Astrocyte (in vitro differentiated cells and primary cell): ENCODE measurements around the gene RSPH4A. TPM values are rescaled to one million over a fixed set of nuclear protein-coding genes. Genes with fewer than 3 reads are reported as not detected.
A peak's percentile ranks its signal among the peaks of the same experiment; 100 is the strongest.
"Not testable (repeated sequence)": the region's sequence is repeated elsewhere in the genome, so short reads cannot be mapped to it uniquely, and the experiment has no call there.

Source experiments
- DNase-seq: peaks from one replicate; pipeline ENCODE4 v3.0.0-alpha.2; 2010; ENCODE audit warnings: low read depth
- FAIRE-seq: peaks from 2 replicates; lab custom pipeline; 2011; peaks lifted over from hg19 to GRCh38; lab: Jason Lieb, UNC
- H2AFZ ChIP-seq: 2 replicates; pipeline ENCODE4 v1.6.0; 2012; ENCODE audit warnings: low read depth, low read length, inconsistent platforms
- H3K27ac ChIP-seq: 2 replicates; pipeline ENCODE4 v1.5.1; 2011; ENCODE audit warnings: low read depth, low read length, inconsistent platforms
- H3K27me3 ChIP-seq: 2 replicates; pipeline ENCODE4 v1.6.0; 2011; ENCODE audit warnings: low read length, inconsistent platforms; ENCODE audit not compliant: insufficient read depth
- H3K36me3 ChIP-seq: 2 replicates; pipeline ENCODE4 v1.5.1; 2011; ENCODE audit warnings: low read length, inconsistent platforms; ENCODE audit not compliant: insufficient read depth
- H3K4me1 ChIP-seq: 2 replicates; pipeline ENCODE4 v1.5.1; 2011; ENCODE audit warnings: low read length, inconsistent platforms; ENCODE audit not compliant: insufficient read depth
- H3K4me2 ChIP-seq: 2 replicates; pipeline ENCODE4 v1.6.0; 2012; ENCODE audit warnings: low read length, inconsistent platforms
- H3K4me3 ChIP-seq: 2 replicates; pipeline ENCODE4 v1.5.1; 2011; ENCODE audit warnings: low read depth, mild to moderate bottlenecking, low read length, inconsistent platforms; ENCODE audit not compliant: insufficient read depth
- H3K79me2 ChIP-seq: 2 replicates; pipeline ENCODE4 v1.6.0; 2012; ENCODE audit warnings: mild to moderate bottlenecking, low read length, inconsistent platforms; ENCODE audit not compliant: insufficient read depth
- H3K9ac ChIP-seq: 2 replicates; pipeline ENCODE4 v1.6.0; 2012; ENCODE audit warnings: mild to moderate bottlenecking, low read length, inconsistent platforms
- H3K9me3 ChIP-seq: 2 replicates; pipeline ENCODE4 v1.5.1; 2012; ENCODE audit warnings: low read depth, mild to moderate bottlenecking, low read length, inconsistent platforms; ENCODE audit not compliant: insufficient read depth
- H4K20me1 ChIP-seq: 2 replicates; pipeline ENCODE4 v1.6.0; 2012; ENCODE audit warnings: low read length, inconsistent platforms; ENCODE audit not compliant: insufficient read depth
- H3K27ac Mint-ChIP-seq: one replicate; pipeline ENCODE4 v1.8.0; 2021; ENCODE audit warnings: mild to moderate bottlenecking, mixed read lengths; ENCODE audit not compliant: unreplicated experiment
- H3K27me3 Mint-ChIP-seq: one replicate; pipeline ENCODE4 v1.8.0; 2021; ENCODE audit warnings: low read depth, mixed read lengths; ENCODE audit not compliant: unreplicated experiment
- H3K36me3 Mint-ChIP-seq: one replicate; pipeline ENCODE4 v1.8.0; 2021; ENCODE audit warnings: low read depth, mixed read lengths; ENCODE audit not compliant: unreplicated experiment
- H3K4me1 Mint-ChIP-seq: one replicate; pipeline ENCODE4 v1.8.0; 2021; ENCODE audit warnings: low read depth, mixed read lengths; ENCODE audit not compliant: unreplicated experiment
- H3K4me3 Mint-ChIP-seq: one replicate; pipeline ENCODE4 v1.8.0; 2021; ENCODE audit warnings: mild to moderate bottlenecking, moderate library complexity, mixed read lengths; ENCODE audit not compliant: unreplicated experiment
- H3K9me3 Mint-ChIP-seq: one replicate; pipeline ENCODE4 v1.8.0; 2021; ENCODE audit warnings: mild to moderate bottlenecking, mixed read lengths; ENCODE audit not compliant: unreplicated experiment
- EZH2 ChIP-seq: IDR thresholded peaks from 2 replicates; pipeline ENCODE4 v1.6.1; 2012; ENCODE audit warnings: mild to moderate bottlenecking, low read length, inconsistent platforms; ENCODE audit not compliant: insufficient read depth
- total RNA-seq: library from RNA; stranded (reverse); gene quantifications from 2 replicates; pipeline ENCODE4 v1.2.1, GENCODE V29; 2021
- TF ChIP-seq, protein P1 (sequence below): IDR thresholded peaks from 2 replicates; pipeline ENCODE4 v1.5.1; 2011; ENCODE audit warnings: low read depth, mild to moderate bottlenecking, inconsistent platforms, low read length, moderate library complexity; ENCODE audit not compliant: insufficient read depth

Gene RSPH4A
- total RNA-seq, 1 donor from 2014 or later: 0.48 TPM

- no peak overlapping the region for H3K4me3 ChIP-seq
- no peak overlapping the region for H3K4me3 Mint-ChIP-seq
- H3K27me3 ChIP-seq: no peaks in the 10 kb centered on the region
- no peak overlapping the region for H3K9ac ChIP-seq
- H3K79me2 ChIP-seq: peaks cover 87% of the 10 kb centered on the region
- H3K9me3 ChIP-seq: no peaks in the 10 kb centered on the region
- peaks cover 17% of the 10 kb centered on the region for H3K4me1 Mint-ChIP-seq
- H3K36me3 Mint-ChIP-seq: no peaks in the 10 kb centered on the region
- H3K4me1 ChIP-seq: peaks cover 4% of the 10 kb centered on the region
- no peak overlapping the region for H3K4me2 ChIP-seq
- H3K36me3 ChIP-seq: peaks cover 2% of the 10 kb centered on the region
- no peaks in the 10 kb centered on the region for H3K27me3 Mint-ChIP-seq
- H2AFZ ChIP-seq: no peak overlapping the region
- no peak overlapping the region for H3K27ac ChIP-seq
- FAIRE-seq (no peak), DNase-seq (no peak)
- H3K27ac Mint-ChIP-seq: no peak overlapping the region
- peaks cover 47% of the 10 kb centered on the region for H4K20me1 ChIP-seq
- H3K9me3 Mint-ChIP-seq: no peaks in the 10 kb centered on the region
- no peak for TF ChIP-seq EZH2
- TF ChIP-seq, protein P1, sequence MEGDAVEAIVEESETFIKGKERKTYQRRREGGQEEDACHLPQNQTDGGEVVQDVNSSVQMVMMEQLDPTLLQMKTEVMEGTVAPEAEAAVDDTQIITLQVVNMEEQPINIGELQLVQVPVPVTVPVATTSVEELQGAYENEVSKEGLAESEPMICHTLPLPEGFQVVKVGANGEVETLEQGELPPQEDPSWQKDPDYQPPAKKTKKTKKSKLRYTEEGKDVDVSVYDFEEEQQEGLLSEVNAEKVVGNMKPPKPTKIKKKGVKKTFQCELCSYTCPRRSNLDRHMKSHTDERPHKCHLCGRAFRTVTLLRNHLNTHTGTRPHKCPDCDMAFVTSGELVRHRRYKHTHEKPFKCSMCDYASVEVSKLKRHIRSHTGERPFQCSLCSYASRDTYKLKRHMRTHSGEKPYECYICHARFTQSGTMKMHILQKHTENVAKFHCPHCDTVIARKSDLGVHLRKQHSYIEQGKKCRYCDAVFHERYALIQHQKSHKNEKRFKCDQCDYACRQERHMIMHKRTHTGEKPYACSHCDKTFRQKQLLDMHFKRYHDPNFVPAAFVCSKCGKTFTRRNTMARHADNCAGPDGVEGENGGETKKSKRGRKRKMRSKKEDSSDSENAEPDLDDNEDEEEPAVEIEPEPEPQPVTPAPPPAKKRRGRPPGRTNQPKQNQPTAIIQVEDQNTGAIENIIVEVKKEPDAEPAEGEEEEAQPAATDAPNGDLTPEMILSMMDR: no peak
These were observed 47.0 kb downstream of the RSPH4A start for GRCh38 chr6:116663308-116663707.

GRCh38 chr6:116664169-116664568 is 47.9 kb downstream of the RSPH4A start:
- FAIRE-seq, H3K36me3 ChIP-seq, H3K4me3 ChIP-seq, H3K27ac ChIP-seq, H3K4me2 ChIP-seq, H3K27ac Mint-ChIP-seq, H3K4me3 Mint-ChIP-seq, H3K9ac ChIP-seq, H3K4me1 ChIP-seq, H3K27me3 Mint-ChIP-seq, H3K36me3 Mint-ChIP-seq, H2AFZ ChIP-seq, H3K9me3 Mint-ChIP-seq, DNase-seq, H3K27me3 ChIP-seq, H3K9me3 ChIP-seq: not testable (repeated sequence)
- peaks cover 17% of the 10 kb centered on the region for H3K4me1 Mint-ChIP-seq
- peaks cover 47% of the 10 kb centered on the region for H4K20me1 ChIP-seq
- peaks cover 90% of the 10 kb centered on the region for H3K79me2 ChIP-seq

- Histone ChIP-seq H3K27ac (no peak overlapping the region), H3K4me2 (peak overlapping the region; percentile 76), H3K4me3 (no peak overlapping the region), H3K36me3 (no peaks in the 10 kb centered on the region), H3K4me1 (peaks cover 4% of the 10 kb centered on the region), H4K20me1 (peaks cover 41% of the 10 kb centered on the region), H3K9ac (no peak overlapping the region), H3K27me3 (no peaks in the 10 kb centered on the region), H2AFZ (no peak overlapping the region), H3K79me2 (peaks cover 81% of the 10 kb centered on the region), H3K9me3 (no peaks in the 10 kb centered on the region)
- FAIRE-seq: no peak
- no peaks in the 10 kb centered on the region for H3K36me3 Mint-ChIP-seq
- H3K27me3 Mint-ChIP-seq: no peaks in the 10 kb centered on the region
- no peaks in the 10 kb centered on the region for H3K9me3 Mint-ChIP-seq
- TF ChIP-seq EZH2: no peak
- peak overlapping the region; percentile 72 for H3K4me3 Mint-ChIP-seq
- peaks cover 17% of the 10 kb centered on the region for H3K4me1 Mint-ChIP-seq
- no peak overlapping the region for H3K27ac Mint-ChIP-seq
- DNase-seq: no peak
These were observed 49.2 kb downstream of the RSPH4A start for GRCh38 chr6:116665464-116665863.
